ENCODE measurements around the gene EBI3.
"Not testable (repeated sequence)": the region's sequence is repeated elsewhere in the genome, so short reads cannot be mapped to it uniquely, and the experiment has no call there.

The EBI3 gene

DNA sequence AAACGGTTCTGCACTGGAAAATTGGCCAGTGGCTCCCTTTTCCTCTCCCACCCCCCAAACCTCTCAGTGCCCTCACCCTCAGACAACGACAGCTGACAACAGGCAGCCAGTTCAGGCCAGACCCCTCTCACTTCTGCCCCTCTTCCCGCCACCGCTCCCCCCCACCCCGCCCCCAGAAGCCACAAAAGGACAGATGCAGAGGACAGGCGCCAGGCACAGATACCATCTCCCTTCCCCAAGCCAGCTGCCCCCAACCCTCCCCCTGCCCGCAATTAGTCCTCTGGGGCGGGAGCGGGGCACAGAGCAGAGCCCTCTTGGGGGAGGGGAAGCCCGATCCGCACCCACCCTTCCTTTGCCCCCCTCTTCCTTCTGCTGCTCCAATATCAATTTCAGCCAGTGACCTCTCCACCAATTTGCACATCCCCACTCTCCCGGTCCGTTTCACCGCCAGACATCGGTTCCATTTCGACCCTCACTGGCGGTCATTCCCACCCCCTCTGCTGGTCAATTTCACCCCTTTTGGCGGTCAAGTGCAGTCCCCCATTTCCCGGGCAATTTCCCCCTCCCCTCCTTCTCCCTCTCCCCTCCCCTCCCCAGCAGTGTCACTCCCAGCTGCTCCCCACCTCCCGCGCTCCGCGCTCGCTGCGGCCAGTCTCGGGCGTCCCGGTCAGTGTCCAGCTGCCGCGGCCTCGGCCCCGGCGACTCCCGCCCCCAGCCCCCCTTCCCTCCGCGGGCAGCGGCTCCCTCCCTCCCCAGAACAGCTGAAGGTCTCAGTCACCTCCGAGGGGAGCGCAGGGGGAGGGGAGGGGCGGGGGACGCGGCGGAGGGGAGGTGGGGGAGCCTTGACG is 49.3 kb downstream of the EBI3 start, which contains the start of gene SHD:
SHD (plus strand) TSS at position 848 of the 848 bp plus-strand sequence. CDS start 798 bp downstream, outside the sequence.
- DNase-seq (ENCODE audit: low spot score): no peak

DNA sequence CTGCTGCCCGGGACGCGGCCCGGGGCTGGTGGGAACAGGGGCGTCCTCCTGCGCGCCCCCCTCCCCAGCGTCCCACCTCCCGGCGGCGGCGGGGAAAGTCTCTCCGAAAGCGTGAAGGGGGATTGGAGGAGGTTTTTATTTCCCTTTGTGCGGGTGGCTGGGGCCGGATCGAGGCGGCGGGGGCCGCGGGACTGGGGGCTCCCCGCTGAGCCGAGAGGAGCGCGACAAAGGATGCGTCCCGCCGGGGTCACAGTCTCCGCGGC is 49.9 kb downstream of the EBI3 start:
- DNase-seq (ENCODE audit: low spot score): no peak

GRCh38 chr19:4279530-4280422 is 50.5 kb downstream of the EBI3 start:
- DNase-seq (ENCODE audit: low spot score): no peak

DNA sequence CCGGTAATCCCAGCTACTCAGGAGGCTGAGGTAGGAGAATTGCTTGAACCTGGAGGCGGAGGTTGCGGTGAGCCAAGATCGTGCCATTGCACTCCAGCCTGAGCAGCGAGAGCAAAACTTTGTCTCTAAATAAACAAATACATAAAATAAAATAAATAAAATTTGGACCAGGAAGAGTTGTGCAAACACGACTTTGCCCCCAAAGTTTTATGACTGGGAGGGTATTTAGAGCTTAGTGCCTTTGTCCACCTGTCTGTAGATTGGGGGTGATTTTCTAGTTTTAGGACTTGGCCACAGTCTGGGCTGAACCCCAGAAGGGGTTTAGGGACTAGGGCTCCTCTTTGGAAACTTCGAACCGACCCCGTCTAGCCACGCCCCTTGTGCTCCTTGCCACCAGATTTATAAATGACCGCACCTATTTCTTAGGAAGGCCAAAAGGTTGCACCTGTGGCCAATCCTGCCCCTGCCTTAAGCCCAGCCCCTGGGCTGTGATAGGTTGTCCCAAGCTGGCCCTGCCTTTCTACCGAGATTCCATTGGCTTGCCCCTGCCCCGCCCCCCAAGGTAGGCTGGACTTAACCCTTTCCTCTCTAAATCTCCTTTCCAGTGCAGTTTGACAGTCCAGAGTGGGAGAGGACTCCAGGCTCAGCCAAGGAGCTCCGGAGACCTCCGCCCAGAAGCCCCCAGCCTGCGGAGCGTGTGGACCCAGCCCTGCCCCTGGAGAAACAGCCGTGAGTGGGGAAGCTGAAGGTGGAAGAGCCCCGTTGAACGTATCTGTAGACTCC is 55.0 kb downstream of the EBI3 start:
- peak; percentile 83 for DNase-seq (ENCODE audit: low spot score)

DNA sequence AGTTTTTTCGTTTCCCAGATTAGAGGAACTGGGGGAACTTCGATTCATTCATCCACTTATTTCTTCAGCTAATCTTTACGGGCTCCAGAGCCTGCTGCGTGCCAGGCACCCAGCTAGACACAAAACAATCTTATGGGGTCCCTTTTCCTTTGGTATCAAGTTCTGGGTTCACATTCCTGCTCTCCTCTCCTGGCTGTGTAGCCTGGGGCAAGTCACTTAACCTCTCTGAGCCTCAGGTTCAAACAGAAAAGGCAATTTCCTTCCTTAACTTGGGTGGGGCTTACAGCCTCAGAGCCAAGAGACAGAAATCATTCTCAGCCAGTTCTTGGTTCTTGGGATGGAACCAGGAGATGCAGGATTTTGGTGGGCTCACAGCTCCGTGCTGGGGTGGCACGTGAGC is 55.7 kb downstream of the EBI3 start:
- DNase-seq (ENCODE audit: low spot score): no peak

DNA sequence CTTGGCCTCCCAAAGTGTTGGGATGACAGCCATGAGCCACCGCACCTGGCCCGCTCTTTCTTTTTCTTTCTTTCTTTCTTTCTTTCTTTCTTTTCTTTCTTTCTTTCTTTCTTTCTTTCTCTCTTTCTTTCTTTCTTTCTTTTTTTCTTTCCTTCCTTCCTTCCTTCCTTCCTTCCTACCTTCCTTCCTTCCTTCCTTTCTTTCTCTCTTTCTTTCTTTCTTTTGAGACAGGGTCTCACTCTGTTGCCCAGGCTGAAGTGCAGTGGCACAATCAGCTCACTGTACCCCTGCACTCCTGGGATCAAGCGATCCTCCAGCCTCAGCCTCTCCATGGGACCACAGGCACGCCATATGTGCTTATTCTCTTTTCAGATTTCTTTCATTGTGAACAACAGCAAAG is 56.8 kb downstream of the EBI3 start:
- not testable (repeated sequence) for DNase-seq (ENCODE audit: low spot score)
